Liver (tissue), 9 donors: ENCODE data around the gene MCM10. TPM values are rescaled to one million over a fixed set of nuclear protein-coding genes. Genes with fewer than 3 reads are reported as not detected.

Source experiments
- DNase-seq: peaks from one replicate; pipeline ENCODE4 v3.0.0-alpha.2; 2017; ENCODE audit warnings: low spot score
- H3K27ac ChIP-seq, 2 donors: one replicate each; pipeline ENCODE4 v1.7.0; 2013; ENCODE audit warnings: inconsistent platforms in 2 of 2, low read length in 2 of 2, control low read depth in 1 of 2, low read depth in 1 of 2, mild to moderate bottlenecking in 1 of 2
- H3K27me3 ChIP-seq, 4 donors: one replicate each; pipeline versions ENCODE4 v1.6.1 to v1.7.0; 2013; ENCODE audit warnings: low read length in 3 of 4, inconsistent platforms in 1 of 4, mild to moderate bottlenecking in 1 of 4, moderate library complexity in 1 of 4; ENCODE audit not compliant: control insufficient read depth in 4 of 4, insufficient read depth in 4 of 4
- H3K36me3 ChIP-seq, 4 donors: one replicate each; pipeline versions ENCODE4 v1.6.1 to v1.7.0; 2013; ENCODE audit warnings: low read length in 3 of 4, mild to moderate bottlenecking in 3 of 4, low read depth in 1 of 4, moderate library complexity in 1 of 4; ENCODE audit not compliant: control insufficient read depth in 4 of 4, insufficient read depth in 3 of 4
- H3K4me1 ChIP-seq, 4 donors: one replicate each; pipeline versions ENCODE4 v1.6.1 to v1.7.0; 2013; ENCODE audit warnings: low read length in 3 of 4, mild to moderate bottlenecking in 3 of 4, moderate library complexity in 1 of 4; ENCODE audit not compliant: control insufficient read depth in 4 of 4, insufficient read depth in 4 of 4
- H3K4me3 ChIP-seq, 3 donors: one replicate each; pipeline versions ENCODE4 v1.6.1 to v1.7.0; 2013; ENCODE audit warnings: low read length in 3 of 3, control low read depth in 1 of 3, low read depth in 1 of 3, mild to moderate bottlenecking in 1 of 3
- H3K9ac ChIP-seq, 2 donors: one replicate each; pipeline ENCODE4 v1.7.0; 2013; ENCODE audit warnings: low read length in 2 of 2, mild to moderate bottlenecking in 2 of 2, moderate library complexity in 2 of 2, control low read depth in 1 of 2, low read depth in 1 of 2
- H3K9me3 ChIP-seq, 4 donors: one replicate each; pipeline versions ENCODE4 v1.6.1 to v1.7.0; 2013; ENCODE audit warnings: low read length in 3 of 4; ENCODE audit not compliant: control insufficient read depth in 4 of 4
- ATF3 ChIP-seq: IDR thresholded peaks from 2 replicates; pipeline ENCODE4 v1.6.1; 2016; ENCODE audit warnings: antibody characterized with exemption
- CTCF ChIP-seq: fragments of 150-350 bp; IDR thresholded peaks from 2 replicates; pipeline ENCODE4 v1.5.1; 2017; ENCODE audit warnings: improper control_type of control experiment, low read depth, low read length; ENCODE audit not compliant: missing input control
- FOXA2 ChIP-seq: IDR thresholded peaks from 2 replicates; pipeline ENCODE4 v1.6.1; 2016; ENCODE audit warnings: antibody characterized with exemption
- GABPA ChIP-seq, 2 donors: IDR thresholded peaks in 1 of 2; conservative IDR thresholded peaks in 1 of 2; 2 replicates each; pipeline ENCODE4 v1.6.1; 2016; ENCODE audit warnings: antibody characterized with exemption in 2 of 2, mild to moderate bottlenecking in 1 of 2, moderate library complexity in 1 of 2
- HNF4A ChIP-seq, 2 donors: conservative IDR thresholded peaks; 2 replicates each; pipeline ENCODE4 v1.6.1; 2016; ENCODE audit warnings: antibody characterized with exemption in 2 of 2, mild to moderate bottlenecking in 2 of 2
- HNF4G ChIP-seq: IDR thresholded peaks from 2 replicates; pipeline ENCODE4 v1.6.1; 2016; ENCODE audit warnings: antibody characterized with exemption
- JUND ChIP-seq, 2 donors: IDR thresholded peaks; 2 replicates each; pipeline ENCODE4 v1.6.1; 2016; ENCODE audit warnings: antibody characterized with exemption in 2 of 2
- NR2F2 ChIP-seq: IDR thresholded peaks from 2 replicates; pipeline ENCODE4 v1.6.1; 2016; ENCODE audit warnings: antibody characterized with exemption
- RAD21 ChIP-seq, 2 donors: IDR thresholded peaks; 2 replicates each; pipeline ENCODE4 v1.6.1; 2016; ENCODE audit warnings: antibody characterized with exemption in 2 of 2, mild to moderate bottlenecking in 2 of 2
- RXRA ChIP-seq, 2 donors: IDR thresholded peaks; 2 replicates each; pipeline ENCODE4 v1.6.1; 2017 to 2018; ENCODE audit warnings: antibody characterized with exemption in 2 of 2, mild to moderate bottlenecking in 1 of 2
- SP1 ChIP-seq: IDR thresholded peaks from 2 replicates; pipeline ENCODE4 v1.6.1; 2018; ENCODE audit warnings: antibody characterized with exemption, mild to moderate bottlenecking
- TAF1 ChIP-seq: conservative IDR thresholded peaks from 2 replicates; pipeline ENCODE4 v1.6.1; 2016; ENCODE audit warnings: antibody characterized with exemption, mild to moderate bottlenecking
- WGBS: extraction: QIAGEN DNeasy Blood & Tissue Kit; methylation state at CpG from one replicate; pipeline ENCODE4 v1.1.7; 2013; 5-methylcytosine and 5-hydroxymethylcytosine counted together
- polyA plus RNA-seq, 2 donors: library from polyadenylated mRNA; stranded (reverse) in 1 of 2; unstranded in 1 of 2; fragments of 200-250 nt in 1 of 2; fragments of >200 nt in 1 of 2; fragmentation: Nextera tagmentation in 1 of 2; extraction: Ambion mirVana in 1 of 2; gene quantifications; one replicate each; pipeline versions ENCODE4 v1.2.1 to v1.2.3, GENCODE V29; 2013 to 2015
- total RNA-seq, 2 donors: library from RNA; depleted of rRNA; stranded (reverse); fragments of >200 nt; gene quantifications; one replicate each; pipeline ENCODE4 v1.2.3, GENCODE V29; 2014
- TF ChIP-seq, protein P1 (sequence below): IDR thresholded peaks from 2 replicates; pipeline ENCODE4 v1.6.1; 2016; ENCODE audit warnings: antibody characterized with exemption
- donor health status: healthy.
- donor health status: healthy.
- donor health status: healthy.
- donor health status: healthy.
- donor health status: healthy.

Gene MCM10
- total and polyA plus RNA-seq, 4 donors, result under 0.01 to 10.0 (median 0.34) TPM

- Histone ChIP-seq H3K9me3 (no peaks in the 10 kb centered on the region), H3K27me3 (no peaks in the 10 kb centered on the region), H3K36me3 (no peaks in the 10 kb centered on the region), H3K9ac (no peak overlapping the region), H3K4me3 (no peak overlapping the region), H3K27ac (no peak overlapping the region), H3K4me1 (no peaks in the 10 kb centered on the region)
- TF ChIP-seq RXRA (IDR thresholded peaks at IDR 0.05) (no peak), TAF1 (no peak), RAD21 (IDR thresholded peaks at IDR 0.05) (no peak), HNF4G (no peak), CTCF (no peak)
- 96% methylated on average over 6 of the region's 6 CpGs for WGBS
- DNase-seq, result no peak
These were observed 33.7 kb downstream of the MCM10 start for GRCh38 chr10:13195016-13195415.

DNA sequence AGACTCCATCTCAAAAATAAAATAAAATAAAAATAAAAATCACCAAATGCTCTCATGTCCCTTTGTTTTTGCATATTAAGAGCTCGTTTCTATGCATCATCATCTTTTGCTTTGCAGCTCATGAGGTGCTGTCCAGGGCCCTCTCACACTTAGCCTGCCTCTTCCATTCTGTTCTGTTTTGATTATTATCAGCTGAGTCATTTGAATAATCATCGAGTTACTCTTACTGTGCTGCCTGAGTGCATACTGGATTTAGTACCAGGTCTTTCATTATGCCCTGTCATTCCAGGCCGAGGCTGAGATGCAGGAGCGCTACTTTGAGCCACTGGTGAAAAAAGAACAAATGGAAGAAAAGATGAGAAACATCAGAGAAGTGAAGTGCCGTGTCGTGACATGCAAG lies 39.8 kb downstream of the MCM10 start:
- DNase-seq, result no peak
- Histone ChIP-seq H3K9ac (no peak overlapping the region), H3K36me3 (no peaks in the 10 kb centered on the region), H3K27me3 (no peaks in the 10 kb centered on the region), H3K4me1 (peaks cover 0 to 4% (median 0%) of the 10 kb centered on the region in 4 donors), H3K27ac (no peak overlapping the region), H3K9me3 (no peaks in the 10 kb centered on the region), H3K4me3 (no peak overlapping the region)
- WGBS, result 94% methylated on average over 6 of the region's 6 CpGs
- TF ChIP-seq RXRA (IDR thresholded peaks at IDR 0.05), result no peak
- TF ChIP-seq SP1, result no peak
- TF ChIP-seq FOXA2, result no peak
- TF ChIP-seq HNF4A (conservative IDR thresholded peaks at IDR 0.05), result no peak
- TF ChIP-seq JUND (IDR thresholded peaks at IDR 0.05), result no peak
- TF ChIP-seq GABPA (IDR thresholded peaks at IDR 0.05 in 1 of 2, conservative IDR thresholded peaks at IDR 0.05 in 1 of 2), result no peak
- TF ChIP-seq NR2F2, result no peak
- TF ChIP-seq, protein P1, sequence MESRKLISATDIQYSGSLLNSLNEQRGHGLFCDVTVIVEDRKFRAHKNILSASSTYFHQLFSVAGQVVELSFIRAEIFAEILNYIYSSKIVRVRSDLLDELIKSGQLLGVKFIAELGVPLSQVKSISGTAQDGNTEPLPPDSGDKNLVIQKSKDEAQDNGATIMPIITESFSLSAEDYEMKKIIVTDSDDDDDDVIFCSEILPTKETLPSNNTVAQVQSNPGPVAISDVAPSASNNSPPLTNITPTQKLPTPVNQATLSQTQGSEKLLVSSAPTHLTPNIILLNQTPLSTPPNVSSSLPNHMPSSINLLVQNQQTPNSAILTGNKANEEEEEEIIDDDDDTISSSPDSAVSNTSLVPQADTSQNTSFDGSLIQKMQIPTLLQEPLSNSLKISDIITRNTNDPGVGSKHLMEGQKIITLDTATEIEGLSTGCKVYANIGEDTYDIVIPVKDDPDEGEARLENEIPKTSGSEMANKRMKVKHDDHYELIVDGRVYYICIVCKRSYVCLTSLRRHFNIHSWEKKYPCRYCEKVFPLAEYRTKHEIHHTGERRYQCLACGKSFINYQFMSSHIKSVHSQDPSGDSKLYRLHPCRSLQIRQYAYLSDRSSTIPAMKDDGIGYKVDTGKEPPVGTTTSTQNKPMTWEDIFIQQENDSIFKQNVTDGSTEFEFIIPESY, result no peak
- no peak for TF ChIP-seq CTCF
- TF ChIP-seq ATF3, result no peak
- no peak for TF ChIP-seq HNF4G
